Measurements from ENCODE around the gene SHANK1. TPM values are rescaled to one million over a fixed set of nuclear protein-coding genes. Genes with fewer than 3 reads are reported as not detected.

SHANK1 gene
- total RNA-seq, 1 experiment from 2014 or later, result 0.47 TPM

GRCh38 chr19:50711196-50711595 lies 8.4 kb downstream of the SHANK1 start:
- BruUV-seq (replicated peaks), result no TSS peak
- ChIA-PET POLR2A (ENCODE audit: unreplicated experiment) (no interaction called here), CTCF (no interaction called here)
- Histone ChIP-seq H3K36me3 (ENCODE audit: low read depth, low read length) (no peaks in the 10 kb centered on the region), H3K9me2 (replicated peaks; ENCODE audit: low read length) (no peaks in the 10 kb centered on the region), H2AFZ (ENCODE audit: low read length) (no peak overlapping the region), H3K9ac (ENCODE audit: low read length) (no peak overlapping the region), H3K27me3 (ENCODE audit: low read length) (peaks cover 30% of the 10 kb centered on the region), H3K4me3 (ENCODE audit: low read length) (no peak overlapping the region), H3K4me2 (ENCODE audit: low read length) (no peak overlapping the region), H3K79me2 (ENCODE audit: low read length) (no peaks in the 10 kb centered on the region), H3K4me1 (ENCODE audit: insufficient read depth, low read length) (no peaks in the 10 kb centered on the region), H3F3A (ENCODE audit: low read length, unreplicated experiment) (no peaks in the 10 kb centered on the region), H3K27ac (ENCODE audit: low read length) (no peak overlapping the region), H3K9me3 (ENCODE audit: low read length) (no peaks in the 10 kb centered on the region), H4K20me1 (ENCODE audit: low read length) (no peaks in the 10 kb centered on the region)
- ATAC-seq (no peak), DNase-seq (no peak)
- TF ChIP-seq CTCF (conservative IDR thresholded peaks at IDR 0.05; ENCODE audit: low read depth, low read length) (no peak), EZH2phosphoT487 (IDR thresholded peaks at IDR 0.05; ENCODE audit: borderline replicate concordance, low read length) (no peak), EZH2 (IDR thresholded peaks at IDR 0.05; ENCODE audit: low read length, unreplicated experiment) (no peak)
- intact Hi-C loops (cut with micrococcal nuclease), result no loop called here

GRCh38 chr19:50710612-50711011 lies 9.0 kb downstream of the SHANK1 start:
- Histone ChIP-seq H3K4me3 (ENCODE audit: low read length) (no peak overlapping the region), H3K27me3 (ENCODE audit: low read length) (peaks cover 29% of the 10 kb centered on the region), H3K9me2 (replicated peaks; ENCODE audit: low read length) (no peaks in the 10 kb centered on the region), H3K4me2 (ENCODE audit: low read length) (no peak overlapping the region), H3K79me2 (ENCODE audit: low read length) (no peaks in the 10 kb centered on the region), H2AFZ (ENCODE audit: low read length) (no peak overlapping the region), H3K4me1 (ENCODE audit: insufficient read depth, low read length) (no peaks in the 10 kb centered on the region), H3F3A (ENCODE audit: low read length, unreplicated experiment) (no peaks in the 10 kb centered on the region), H3K9ac (ENCODE audit: low read length) (no peak overlapping the region), H3K36me3 (ENCODE audit: low read depth, low read length) (no peaks in the 10 kb centered on the region), H3K27ac (ENCODE audit: low read length) (no peak overlapping the region), H4K20me1 (ENCODE audit: low read length) (no peaks in the 10 kb centered on the region), H3K9me3 (ENCODE audit: low read length) (no peaks in the 10 kb centered on the region)
- DNase-seq (no peak), ATAC-seq (no peak)
- intact Hi-C loops (cut with micrococcal nuclease), result no loop called here
- BruUV-seq (replicated peaks), result no TSS peak
- ChIA-PET POLR2A (ENCODE audit: unreplicated experiment) (no interaction called here), CTCF (no interaction called here)
- no peak for TF ChIP-seq EZH2 (IDR thresholded peaks at IDR 0.05; ENCODE audit: low read length, unreplicated experiment)
- no peak for TF ChIP-seq CTCF (conservative IDR thresholded peaks at IDR 0.05; ENCODE audit: low read depth, low read length)
- TF ChIP-seq EZH2phosphoT487 (IDR thresholded peaks at IDR 0.05; ENCODE audit: borderline replicate concordance, low read length), result no peak

GRCh38 chr19:50710094-50710493 lies 9.5 kb downstream of the SHANK1 start:
- intact Hi-C loops (cut with micrococcal nuclease), result no loop called here
- Histone ChIP-seq H3K9me2 (replicated peaks; ENCODE audit: low read length) (no peaks in the 10 kb centered on the region), H3K27me3 (ENCODE audit: low read length) (peaks cover 23% of the 10 kb centered on the region), H3F3A (ENCODE audit: low read length, unreplicated experiment) (no peaks in the 10 kb centered on the region), H4K20me1 (ENCODE audit: low read length) (no peaks in the 10 kb centered on the region), H3K9ac (ENCODE audit: low read length) (no peak overlapping the region), H3K4me3 (ENCODE audit: low read length) (no peak overlapping the region), H3K36me3 (ENCODE audit: low read depth, low read length) (no peaks in the 10 kb centered on the region), H3K4me2 (ENCODE audit: low read length) (no peak overlapping the region), H3K79me2 (ENCODE audit: low read length) (no peaks in the 10 kb centered on the region), H2AFZ (ENCODE audit: low read length) (0 out of 2 replicates have a peak overlapping the region, but pooled peaks have one; percentile 13), H3K4me1 (ENCODE audit: insufficient read depth, low read length) (no peaks in the 10 kb centered on the region), H3K9me3 (ENCODE audit: low read length) (no peaks in the 10 kb centered on the region), H3K27ac (ENCODE audit: low read length) (no peak overlapping the region)
- CTCF ChIA-PET, result no interaction called here
- TF ChIP-seq EZH2 (IDR thresholded peaks at IDR 0.05; ENCODE audit: low read length, unreplicated experiment) (no peak), CTCF (conservative IDR thresholded peaks at IDR 0.05; ENCODE audit: low read depth, low read length) (peak; percentile 45; the same call in 1 of the 2 replicates)
- ATAC-seq, result no peak
- BruUV-seq (replicated peaks), result no TSS peak
- DNase-seq, result peak; percentile 20
- POLR2A ChIA-PET (ENCODE audit: unreplicated experiment), result no interaction called here
